Suprapubic skin (tissue), 4 donors: ENCODE measurements around the gene TTYH1. TPM values are rescaled to one million over a fixed set of nuclear protein-coding genes. Genes with fewer than 3 reads are reported as not detected.

Experiments used
- DNase-seq, 2 donors: peaks; one replicate each; pipeline ENCODE4 v3.0.0-alpha.2; 2019; ENCODE audit warnings: low spot score in 2 of 2
- H3K27ac ChIP-seq: fragments of 200-600 bp; sonication (generic); one replicate; pipeline ENCODE4 v1.5.1; 2019
- H3K27me3 ChIP-seq: fragments of 200-600 bp; sonication (generic); one replicate; pipeline ENCODE4 v1.5.1; 2019
- H3K36me3 ChIP-seq: fragments of 200-600 bp; sonication (generic); one replicate; pipeline ENCODE4 v1.5.1; 2019
- H3K4me1 ChIP-seq: fragments of 200-600 bp; sonication (generic); one replicate; pipeline ENCODE4 v1.5.1; 2019
- H3K4me3 ChIP-seq: fragments of 200-600 bp; sonication (generic); one replicate; pipeline ENCODE4 v1.5.1; 2019; ENCODE audit warnings: mild to moderate bottlenecking
- H3K9me3 ChIP-seq: fragments of 200-600 bp; sonication (generic); one replicate; pipeline ENCODE4 v1.5.1; 2019
- CTCF ChIP-seq, 2 donors: fragments of 200-600 bp in 1 of 2; fragments of 450-650 bp in 1 of 2; sonication (generic) in 1 of 2; IDR thresholded peaks; one replicate each; pipeline ENCODE4 v1.5.1; 2016 to 2019; ENCODE audit warnings: antibody characterized with exemption in 2 of 2, mild to moderate bottlenecking in 1 of 2, moderate library complexity in 1 of 2
- EP300 ChIP-seq: sonication (generic); formaldehyde crosslinking; IDR thresholded peaks from one replicate; pipeline ENCODE4 v1.6.1; 2017; ENCODE audit warnings: antibody characterized with exemption
- POLR2A ChIP-seq, 2 donors: fragments of 450-650 bp; IDR thresholded peaks; one replicate each; pipeline ENCODE4 v1.6.1; 2017; ENCODE audit warnings: antibody characterized with exemption in 2 of 2, mild to moderate bottlenecking in 2 of 2, moderate library complexity in 2 of 2
- POLR2AphosphoS5 ChIP-seq, 3 donors: sonication (generic); formaldehyde crosslinking; IDR thresholded peaks; one replicate each; pipeline ENCODE4 v1.6.1; 2017; ENCODE audit warnings: antibody characterized with exemption in 3 of 3
- WGBS: methylation state at CpG from one replicate; pipeline ENCODE4 v1.1.5; 2018; 5-methylcytosine and 5-hydroxymethylcytosine counted together
- total RNA-seq, 4 donors: library from RNA; depleted of rRNA; stranded (reverse); fragments of >200 nt; gene quantifications; one replicate each; pipeline ENCODE4 v1.1.0, GENCODE V29; 2016

The TTYH1 gene
- total RNA-seq, 4 donors from 2014 or later = 11.2 to 20.4 (median 12.5) TPM

GRCh38 chr19:54461210-54461609 is 45.9 kb downstream of the TTYH1 start:
- no peaks in the 10 kb centered on the region for H3K9me3 ChIP-seq
- TF ChIP-seq EP300 (no peak), POLR2AphosphoS5 (IDR thresholded peaks at IDR 0.05) (no peak), POLR2A (IDR thresholded peaks at IDR 0.05) (no peak), CTCF (IDR thresholded peaks at IDR 0.05) (no peak)
- H3K27ac ChIP-seq = no peak overlapping the region
- peaks cover 45% of the 10 kb centered on the region for H3K4me1 ChIP-seq
- no peaks in the 10 kb centered on the region for H3K27me3 ChIP-seq
- H3K4me3 ChIP-seq = no peak overlapping the region
- peaks cover 60% of the 10 kb centered on the region for H3K36me3 ChIP-seq
- WGBS = 79% methylated on average over 27 of the region's 27 CpGs
- peak; percentile 69 to 75 for DNase-seq

GRCh38 chr19:54461613-54462012 is 46.3 kb downstream of the TTYH1 start:
- no peak overlapping the region for H3K4me3 ChIP-seq
- DNase-seq = no peak
- H3K36me3 ChIP-seq = peaks cover 56% of the 10 kb centered on the region
- peaks cover 45% of the 10 kb centered on the region for H3K4me1 ChIP-seq
- TF ChIP-seq POLR2AphosphoS5 (IDR thresholded peaks at IDR 0.05) (no peak), CTCF (IDR thresholded peaks at IDR 0.05) (no peak), POLR2A (IDR thresholded peaks at IDR 0.05) (no peak), EP300 (no peak)
- WGBS = 52% methylated on average over 3 of the region's 3 CpGs
- H3K27me3 ChIP-seq = no peaks in the 10 kb centered on the region
- no peak overlapping the region for H3K27ac ChIP-seq
- H3K9me3 ChIP-seq = no peaks in the 10 kb centered on the region

- Histone ChIP-seq H3K27ac (peak overlapping the region; percentile 99), H3K27me3 (no peaks in the 10 kb centered on the region), H3K9me3 (no peaks in the 10 kb centered on the region), H3K36me3 (peaks cover 51% of the 10 kb centered on the region), H3K4me3 (peak overlapping the region; percentile 77), H3K4me1 (peaks cover 45% of the 10 kb centered on the region)
- WGBS = 71% methylated on average over 1 of the region's 15 CpGs
- TF ChIP-seq POLR2AphosphoS5 (IDR thresholded peaks at IDR 0.05) (no peak), POLR2A (IDR thresholded peaks at IDR 0.05) (no peak), EP300 (no peak), CTCF (IDR thresholded peaks at IDR 0.05) (no peak)
- DNase-seq = peak; percentile 78 to 82
These were observed 46.9 kb downstream of the TTYH1 start for GRCh38 chr19:54462047-54462654.

GRCh38 chr19:54462655-54463530 is 47.6 kb downstream of the TTYH1 start:
- Histone ChIP-seq H3K27me3 (no peaks in the 10 kb centered on the region), H3K27ac (peak overlapping the region; percentile 99), H3K36me3 (peaks cover 43% of the 10 kb centered on the region), H3K9me3 (no peaks in the 10 kb centered on the region), H3K4me3 (peak overlapping the region; percentile 77), H3K4me1 (peaks cover 45% of the 10 kb centered on the region)
- no CpG with 5 or more reads among the region's 91 CpGs for WGBS
- peak; percentile 88 to 89 for DNase-seq
- no peak for TF ChIP-seq EP300
- no peak for TF ChIP-seq POLR2A (IDR thresholded peaks at IDR 0.05)
- peak; percentile 54 to 95 (median 78) for TF ChIP-seq POLR2AphosphoS5 (IDR thresholded peaks at IDR 0.05)

- Histone ChIP-seq H3K27ac (peak within 1 kb of the TSS; percentile 99), H3K27me3 (no peaks in the 10 kb centered on the region), H3K36me3 (peaks cover 36% of the 10 kb centered on the region), H3K4me3 (peak within 1 kb of the TSS; percentile 77), H3K4me1 (peaks cover 45% of the 10 kb centered on the region), H3K9me3 (no peaks in the 10 kb centered on the region)
- no peak for TF ChIP-seq CTCF (IDR thresholded peaks at IDR 0.05)
- peak; percentile 29 to 80 (median 78) for TF ChIP-seq POLR2AphosphoS5 (IDR thresholded peaks at IDR 0.05)
- TF ChIP-seq POLR2A (IDR thresholded peaks at IDR 0.05) = peak; percentile 44 to 79
- no peak for TF ChIP-seq EP300
- WGBS = 1% methylated on average over 31 of the region's 41 CpGs
- peak; percentile 100 for DNase-seq
These were observed 48.3 kb downstream of the TTYH1 start, which contains the start of gene LENG9 for GRCh38 chr19:54463531-54464043. LENG9 (minus strand) TSS chr19:54463778; CDS start chr19:54463526, 252 bp downstream.
